Sigmoid colon (tissue), 4 donors: ENCODE measurements around the gene LUZP2.

Source experiments
- EP300 ChIP-seq, 4 donors: sonication (generic); formaldehyde crosslinking; IDR thresholded peaks; one replicate each; pipeline ENCODE4 v1.6.1; 2017; ENCODE audit warnings: antibody characterized with exemption in 4 of 4
- POLR2A ChIP-seq, 2 donors: fragments of 450-650 bp; IDR thresholded peaks; one replicate each; pipeline ENCODE4 v1.6.1; 2016; ENCODE audit warnings: antibody characterized with exemption in 2 of 2, mild to moderate bottlenecking in 2 of 2, moderate library complexity in 2 of 2
- POLR2AphosphoS5 ChIP-seq, 4 donors: sonication (generic); formaldehyde crosslinking; IDR thresholded peaks; one replicate each; pipeline ENCODE4 v1.6.1; 2017; ENCODE audit warnings: antibody characterized with exemption in 4 of 4
- TF ChIP-seq, protein P1 (sequence below), 4 experiments: fragments of 450-650 bp in 3 of 4; fragments of 200-600 bp in 1 of 4; IDR thresholded peaks; one replicate each; pipeline ENCODE4 v1.5.1; 2016 to 2019; ENCODE audit warnings: antibody characterized with exemption in 4 of 4, mild to moderate bottlenecking in 3 of 4, moderate library complexity in 2 of 4

DNA sequence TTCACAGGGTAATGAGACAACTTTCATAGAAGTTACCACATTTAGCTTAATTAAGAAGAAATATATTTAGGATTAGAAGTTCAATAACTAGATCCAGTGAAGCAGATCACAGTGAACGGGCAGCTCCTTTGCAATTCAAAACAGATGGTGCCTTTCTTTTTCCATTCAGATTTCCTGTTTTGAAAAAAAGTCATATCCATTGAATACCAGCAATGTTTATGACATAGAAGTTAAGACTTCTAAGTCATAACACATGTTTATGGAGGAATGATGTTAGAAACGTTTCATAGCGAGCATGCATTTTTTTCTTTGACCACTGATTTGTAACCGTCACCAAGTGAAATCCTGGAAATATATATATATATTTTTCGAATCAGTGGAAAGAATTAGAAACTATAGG, 24.7 kb downstream of the LUZP2 start:
- TF ChIP-seq, protein P1, sequence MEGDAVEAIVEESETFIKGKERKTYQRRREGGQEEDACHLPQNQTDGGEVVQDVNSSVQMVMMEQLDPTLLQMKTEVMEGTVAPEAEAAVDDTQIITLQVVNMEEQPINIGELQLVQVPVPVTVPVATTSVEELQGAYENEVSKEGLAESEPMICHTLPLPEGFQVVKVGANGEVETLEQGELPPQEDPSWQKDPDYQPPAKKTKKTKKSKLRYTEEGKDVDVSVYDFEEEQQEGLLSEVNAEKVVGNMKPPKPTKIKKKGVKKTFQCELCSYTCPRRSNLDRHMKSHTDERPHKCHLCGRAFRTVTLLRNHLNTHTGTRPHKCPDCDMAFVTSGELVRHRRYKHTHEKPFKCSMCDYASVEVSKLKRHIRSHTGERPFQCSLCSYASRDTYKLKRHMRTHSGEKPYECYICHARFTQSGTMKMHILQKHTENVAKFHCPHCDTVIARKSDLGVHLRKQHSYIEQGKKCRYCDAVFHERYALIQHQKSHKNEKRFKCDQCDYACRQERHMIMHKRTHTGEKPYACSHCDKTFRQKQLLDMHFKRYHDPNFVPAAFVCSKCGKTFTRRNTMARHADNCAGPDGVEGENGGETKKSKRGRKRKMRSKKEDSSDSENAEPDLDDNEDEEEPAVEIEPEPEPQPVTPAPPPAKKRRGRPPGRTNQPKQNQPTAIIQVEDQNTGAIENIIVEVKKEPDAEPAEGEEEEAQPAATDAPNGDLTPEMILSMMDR (IDR thresholded peaks at IDR 0.05) = no peak
- TF ChIP-seq POLR2AphosphoS5 (IDR thresholded peaks at IDR 0.05) (no peak), POLR2A (IDR thresholded peaks at IDR 0.05) (no peak), EP300 (IDR thresholded peaks at IDR 0.05) (no peak)
